ENCODE data around the gene WSCD1. TPM values are rescaled to one million over a fixed set of nuclear protein-coding genes. Genes with fewer than 3 reads are reported as not detected.

The WSCD1 gene
- total and polyA plus RNA-seq, 4 experiments from 2014 or later: 0.29 to 0.47 TPM; not detected in 2

GRCh38 chr17:6166492-6167179, 96.5 kb downstream of the WSCD1 start:
- no peaks in the 10 kb centered on the region for H3K4me1 ChIP-seq (ENCODE audit: insufficient read depth, low read length)
- H3K27ac ChIP-seq (ENCODE audit: low read depth, low read length): no peak overlapping the region
- intact Hi-C loops (cut with micrococcal nuclease): no loop called here
- DNase-seq: no peak
- no peaks in the 10 kb centered on the region for H3K36me3 Mint-ChIP-seq
- ChIA-PET CTCF (ENCODE audit: partially characterized antibody) (no interaction called here), POLR2A (ENCODE audit: partially characterized antibody) (no interaction called here)
- peaks cover 6 to 29% of the 10 kb centered on the region in 2 donors for H3K27me3 Mint-ChIP-seq
- H3K4me3 Mint-ChIP-seq: no peak overlapping the region
- H3K27me3 ChIP-seq (ENCODE audit: insufficient read depth, low read length): no peaks in the 10 kb centered on the region
- no peaks in the 10 kb centered on the region for H3K36me3 ChIP-seq (ENCODE audit: insufficient read depth, low read length)
- peaks cover 0 to 3% (median 0%) of the 10 kb centered on the region in 8 donors for H3K9me3 Mint-ChIP-seq
- H3K9me3 ChIP-seq (ENCODE audit: control insufficient read depth in 1 of 2, low read length in 2 of 2): no peaks in the 10 kb centered on the region
- H3K4me1 Mint-ChIP-seq: no peaks in the 10 kb centered on the region
- H3K4me3 ChIP-seq (ENCODE audit: low read length in 2 of 2): no peak overlapping the region
- H3K27ac Mint-ChIP-seq: no peak overlapping the region

GRCh38 chr17:6168296-6168695, 98.1 kb downstream of the WSCD1 start:
- Histone ChIP-seq H3K9me3 (ENCODE audit: control insufficient read depth in 1 of 2, low read length in 2 of 2) (no peaks in the 10 kb centered on the region), H3K4me3 (ENCODE audit: low read length in 2 of 2) (no peak overlapping the region), H3K27me3 (ENCODE audit: insufficient read depth, low read length) (no peaks in the 10 kb centered on the region), H3K4me1 (ENCODE audit: insufficient read depth, low read length) (no peaks in the 10 kb centered on the region), H3K36me3 (ENCODE audit: insufficient read depth, low read length) (no peaks in the 10 kb centered on the region), H3K27ac (ENCODE audit: low read depth, low read length) (no peak overlapping the region)
- Mint-ChIP-seq H3K27me3 (peaks cover 7 to 27% of the 10 kb centered on the region in 2 donors), H3K27ac (no peak overlapping the region), H3K36me3 (no peaks in the 10 kb centered on the region), H3K4me3 (no peak overlapping the region), H3K9me3 (peaks cover 0 to 3% (median 0%) of the 10 kb centered on the region in 8 donors), H3K4me1 (no peaks in the 10 kb centered on the region)
- no peak for DNase-seq
- POLR2A ChIA-PET (ENCODE audit: partially characterized antibody): no interaction called here
- intact Hi-C loops (cut with micrococcal nuclease): no loop called here
- CTCF ChIA-PET (ENCODE audit: partially characterized antibody): no interaction called here

- CTCF ChIA-PET (ENCODE audit: partially characterized antibody): no interaction called here
- H3K4me3 ChIP-seq (ENCODE audit: low read length in 2 of 2): no peak overlapping the region
- POLR2A ChIA-PET (ENCODE audit: partially characterized antibody): no interaction called here
- Mint-ChIP-seq H3K27me3 (peaks cover 6 to 20% of the 10 kb centered on the region in 2 donors), H3K4me1 (no peaks in the 10 kb centered on the region), H3K9me3 (peaks cover 0 to 3% (median 0%) of the 10 kb centered on the region in 8 donors), H3K4me3 (no peak overlapping the region), H3K36me3 (no peaks in the 10 kb centered on the region), H3K27ac (no peak overlapping the region)
- intact Hi-C loops (cut with micrococcal nuclease): no loop called here
- DNase-seq: no peak
- no peaks in the 10 kb centered on the region for H3K27me3 ChIP-seq (ENCODE audit: insufficient read depth, low read length)
- H3K9me3 ChIP-seq (ENCODE audit: control insufficient read depth in 1 of 2, low read length in 2 of 2): no peaks in the 10 kb centered on the region
- H3K36me3 ChIP-seq (ENCODE audit: insufficient read depth, low read length): no peaks in the 10 kb centered on the region
- no peak overlapping the region for H3K27ac ChIP-seq (ENCODE audit: low read depth, low read length)
- H3K4me1 ChIP-seq (ENCODE audit: insufficient read depth, low read length): no peaks in the 10 kb centered on the region
Measured at GRCh38 chr17:6170349-6170748, 100.2 kb downstream of the WSCD1 start.

GRCh38 chr17:6172642-6173330, 102.6 kb downstream of the WSCD1 start:
- no peak for DNase-seq
- H3K36me3 Mint-ChIP-seq: no peaks in the 10 kb centered on the region
- peaks cover 6 to 20% of the 10 kb centered on the region in 2 donors for H3K27me3 Mint-ChIP-seq
- no peaks in the 10 kb centered on the region for H3K4me1 Mint-ChIP-seq
- ChIA-PET POLR2A (ENCODE audit: partially characterized antibody) (no interaction called here), CTCF (ENCODE audit: partially characterized antibody) (no interaction called here)
- intact Hi-C loops (cut with micrococcal nuclease): no loop called here
- Histone ChIP-seq H3K36me3 (ENCODE audit: insufficient read depth, low read length) (no peaks in the 10 kb centered on the region), H3K4me3 (ENCODE audit: low read length in 2 of 2) (no peak overlapping the region), H3K9me3 (ENCODE audit: control insufficient read depth in 1 of 2, low read length in 2 of 2) (no peaks in the 10 kb centered on the region), H3K27me3 (ENCODE audit: insufficient read depth, low read length) (no peaks in the 10 kb centered on the region), H3K27ac (ENCODE audit: low read depth, low read length) (no peak overlapping the region), H3K4me1 (ENCODE audit: insufficient read depth, low read length) (no peaks in the 10 kb centered on the region)
- H3K9me3 Mint-ChIP-seq: peaks cover 0 to 3% (median 0%) of the 10 kb centered on the region in 8 donors
- no peak overlapping the region for H3K4me3 Mint-ChIP-seq
- no peak overlapping the region for H3K27ac Mint-ChIP-seq

- CTCF ChIA-PET (ENCODE audit: partially characterized antibody): no interaction called here
- POLR2A ChIA-PET (ENCODE audit: partially characterized antibody): no interaction called here
- Mint-ChIP-seq H3K9me3 (peaks cover 0 to 3% (median 0%) of the 10 kb centered on the region in 8 donors), H3K27ac (no peak overlapping the region), H3K27me3 (peaks cover 4 to 22% of the 10 kb centered on the region in 2 donors), H3K36me3 (no peaks in the 10 kb centered on the region), H3K4me3 (no peak overlapping the region), H3K4me1 (no peaks in the 10 kb centered on the region)
- Histone ChIP-seq H3K27ac (ENCODE audit: low read depth, low read length) (no peak overlapping the region), H3K27me3 (ENCODE audit: insufficient read depth, low read length) (no peaks in the 10 kb centered on the region), H3K4me1 (ENCODE audit: insufficient read depth, low read length) (no peaks in the 10 kb centered on the region), H3K9me3 (ENCODE audit: control insufficient read depth in 1 of 2, low read length in 2 of 2) (no peaks in the 10 kb centered on the region), H3K4me3 (ENCODE audit: low read length in 2 of 2) (no peak overlapping the region), H3K36me3 (ENCODE audit: insufficient read depth, low read length) (no peaks in the 10 kb centered on the region)
- intact Hi-C loops (cut with micrococcal nuclease): no loop called here
- no peak for DNase-seq
Measured at GRCh38 chr17:6173653-6174052, 103.5 kb downstream of the WSCD1 start.
